Erythroblast (primary cell): ENCODE results near the gene TRAPPC12.

Source experiments
- GATA1 ChIP-seq: IDR thresholded peaks from 2 replicates; pipeline ENCODE4 v1.6.1; 2011; ENCODE audit warnings: low read depth, mild to moderate bottlenecking, control low read depth, low read length, moderate library complexity
- POLR2A ChIP-seq: IDR thresholded peaks from 2 replicates; pipeline ENCODE4 v1.6.1; 2011; ENCODE audit warnings: mild to moderate bottlenecking, low read length

- TF ChIP-seq POLR2A: peak; percentile 89
- TF ChIP-seq GATA1: no peak
These were observed 1.7 kb upstream of the TRAPPC12 start, which contains the start of gene EIPR1 for GRCh38 chr2:3377612-3378432.
